Measurements from ENCODE around the gene GLRX2.

GRCh38 chr1:193068013-193068412, 37.2 kb downstream of the GLRX2 start:
- no peak for TF ChIP-seq CTCF (IDR thresholded peaks at IDR 0.05; ENCODE audit: low read depth, low read length, missing input control)
- no peak for TF ChIP-seq GABPA (IDR thresholded peaks at IDR 0.05 in 1 of 2, conservative IDR thresholded peaks at IDR 0.05 in 1 of 2)

All from liver (tissue), 3 donors.